K562 (cell line): ENCODE measurements around the gene OVCA2. TPM values are rescaled to one million over a fixed set of nuclear protein-coding genes. Genes with fewer than 3 reads are reported as not detected.

Source experiments
- ATAC-seq: fragments of 200-7000 bp; cut with Tn5 transposase; 3 replicates; pipeline ENCODE4 v1.9.1; 2020; ENCODE audit warnings: moderate library complexity
- BruUV-seq: library from RNA; stranded (reverse); fragments of 400-500 nt; replicated peaks from 2 replicates; lab custom pipeline; 2021; lab: Mats Ljungman, UMichigan
- CTCF ChIA-PET: fragments of 300-600 bp; formaldehyde crosslinking; extraction: SDS; loops from one replicate; lab custom pipeline; 2021; ENCODE audit warnings: low intra/inter-chr PET ratio; lab: Yijun Ruan, JAX
- POLR2A ChIA-PET: fragments of 300-600, 350-650 bp; sonication (Branson Sonifier 250); formaldehyde crosslinking; extraction: SDS; loops from one replicate; lab custom pipeline; 2021; ENCODE audit warnings: antibody characterized with exemption, inconsistent platforms; lab: Yijun Ruan, JAX
- DNase-seq, 4 experiments: peaks; one replicate each; pipeline versions ENCODE4 v3.0.0 to v3.0.0-alpha.2; 2011 to 2018; ENCODE audit warnings: low spot score in 3 of 4, mixed read lengths in 3 of 4; ENCODE audit errors: extremely low read depth in 1 of 4
- FAIRE-seq: peaks from 2 replicates; lab custom pipeline; 2011; peaks lifted over from hg19 to GRCh38; lab: Jason Lieb, UNC
- H2AFZ ChIP-seq: 2 replicates; pipeline ENCODE4 v1.6.0; 2011; ENCODE audit warnings: low read depth, low read length, control low read depth, inconsistent platforms
- H3K27ac ChIP-seq: fragments of 200-600 bp; 3 replicates; pipeline ENCODE4 v1.8.0; 2011; ENCODE audit warnings: low read depth, mild to moderate bottlenecking, control low read depth, inconsistent platforms, low read length, moderate library complexity, mixed read lengths; ENCODE audit errors: extremely low read depth
- H3K27me3 ChIP-seq, 2 experiments: fragments of 300-600 bp in 1 of 2; 2 replicates in 1 of 2; 3 replicates in 1 of 2; pipeline versions ENCODE4 v1.6.0 to v1.8.0; 2011; ENCODE audit warnings: inconsistent platforms in 2 of 2, low read length in 2 of 2, mild to moderate bottlenecking in 1 of 2, mixed read lengths in 1 of 2, moderate library complexity in 1 of 2; ENCODE audit not compliant: control insufficient read depth in 2 of 2, insufficient read depth in 2 of 2
- H3K36me3 ChIP-seq: fragments of 300-600 bp; 3 replicates; pipeline ENCODE4 v1.8.0; 2011; ENCODE audit warnings: mild to moderate bottlenecking, low read length, inconsistent platforms; ENCODE audit not compliant: control insufficient read depth, insufficient read depth
- H3K4me1 ChIP-seq, 2 experiments: fragments of 200-600 bp in 1 of 2; replicated peaks in 1 of 2; 2 replicates in 1 of 2; 3 replicates in 1 of 2; pipeline versions ENCODE4 v1.5.1 to v1.8.0; 2011; ENCODE audit warnings: inconsistent platforms in 2 of 2, low read length in 2 of 2, mild to moderate bottlenecking in 1 of 2, mixed read lengths in 1 of 2, moderate library complexity in 1 of 2; ENCODE audit not compliant: control insufficient read depth in 2 of 2, insufficient read depth in 2 of 2
- H3K4me2 ChIP-seq: 2 replicates; pipeline ENCODE4 v1.6.1; 2011; ENCODE audit warnings: low read length, control low read depth, inconsistent platforms, mixed read lengths; ENCODE audit not compliant: insufficient read depth
- H3K4me3 ChIP-seq: fragments of 200-600 bp; sonication (generic), shearing (Covaris generic); 2 replicates; pipeline ENCODE4 v1.5.1; 2016; ENCODE audit warnings: control low read depth, inconsistent platforms
- H3K79me2 ChIP-seq: fragments of 200-600 bp; 3 replicates; pipeline ENCODE4 v1.8.0; 2011; ENCODE audit warnings: low read length, inconsistent platforms; ENCODE audit not compliant: control insufficient read depth, insufficient read depth
- H3K9ac ChIP-seq, 2 experiments: 2 replicates each; pipeline versions ENCODE4 v1.6.0 to v1.6.1; 2011; ENCODE audit warnings: low read depth in 2 of 2, low read length in 2 of 2, control low read depth in 1 of 2, inconsistent platforms in 1 of 2, mild to moderate bottlenecking in 1 of 2, mixed read lengths in 1 of 2; ENCODE audit not compliant: insufficient read depth in 1 of 2
- H3K9me1 ChIP-seq: one replicate; pipeline ENCODE4 v1.6.0; 2011; ENCODE audit warnings: inconsistent platforms, mild to moderate bottlenecking, low read length, moderate library complexity; ENCODE audit not compliant: control insufficient read depth, insufficient read depth
- H3K9me3 ChIP-seq: replicated peaks from 2 replicates; pipeline ENCODE4 v1.5.1; 2011; ENCODE audit warnings: low read depth, low read length, inconsistent platforms; ENCODE audit not compliant: control insufficient read depth, insufficient read depth
- H4K20me1 ChIP-seq: replicated peaks from 2 replicates; pipeline ENCODE4 v1.6.1; 2011; ENCODE audit warnings: low read length, inconsistent platforms, mixed read lengths; ENCODE audit not compliant: control insufficient read depth, insufficient read depth
- ATF1 ChIP-seq, 2 experiments: fragments of 450-650 bp in 1 of 2; IDR thresholded peaks; 2 replicates each; pipeline ENCODE4 v1.6.1; 2016; ENCODE audit warnings: missing compliant biosample characterization in 1 of 2, missing genetic modification characterization in 1 of 2
- ERF ChIP-seq: fragments of 450-650 bp; formaldehyde crosslinking; IDR thresholded peaks from 2 replicates; pipeline ENCODE4 v1.4.0; 2020; ENCODE audit warnings: mild to moderate bottlenecking, mixed read lengths
- ETS2 ChIP-seq: IDR thresholded peaks from 2 replicates; pipeline ENCODE4 v1.6.1; 2016; ENCODE audit warnings: borderline replicate concordance, missing genetic modification characterization, mild to moderate bottlenecking, moderate library complexity, missing compliant biosample characterization; ENCODE audit not compliant: poor library complexity, severe bottlenecking
- GABPB1 ChIP-seq: sonication (generic); formaldehyde crosslinking; IDR thresholded peaks from 2 replicates; pipeline ENCODE4 v1.8.0; 2022; ENCODE audit warnings: mild to moderate bottlenecking, missing genetic modification reagents
- HDAC3 ChIP-seq: fragments of 450-650 bp; IDR thresholded peaks from 2 replicates; pipeline ENCODE4 v1.6.1; 2018; ENCODE audit warnings: borderline replicate concordance, mild to moderate bottlenecking, moderate library complexity; ENCODE audit not compliant: partially characterized antibody
- HMG20B ChIP-seq: fragments of 250-450 bp; sonication (Bioruptor Pico); IDR thresholded peaks from 2 replicates; pipeline ENCODE4 v1.5.0; 2021; ENCODE audit warnings: mild to moderate bottlenecking
- NFXL1 ChIP-seq: fragments of 450-650 bp; formaldehyde crosslinking; IDR thresholded peaks from 2 replicates; pipeline ENCODE4 v1.4.0; 2021; ENCODE audit warnings: mild to moderate bottlenecking
- NKRF ChIP-seq: fragments of 450-650 bp; IDR thresholded peaks from 2 replicates; pipeline ENCODE4 v1.6.1; 2016; ENCODE audit warnings: borderline replicate concordance
- POLR2G ChIP-seq: fragments of 200-400 bp; formaldehyde crosslinking; IDR thresholded peaks from 2 replicates; pipeline ENCODE4 v1.6.1; 2017; ENCODE audit warnings: low read depth, mild to moderate bottlenecking, antibody characterized with exemption, low read length, moderate library complexity
- SMARCA4 ChIP-seq: fragments of 450-650 bp; IDR thresholded peaks from 2 replicates; pipeline ENCODE4 v1.6.1; 2016
- SP2 ChIP-seq: IDR thresholded peaks from 2 replicates; pipeline ENCODE4 v1.6.1; 2011; ENCODE audit warnings: mild to moderate bottlenecking, low read depth, low read length, moderate library complexity; ENCODE audit not compliant: poor library complexity, severe bottlenecking; ENCODE audit errors: extremely low read depth
- TAF7 ChIP-seq: fragments of 450-650 bp; IDR thresholded peaks from 2 replicates; pipeline ENCODE4 v1.6.1; 2016; ENCODE audit warnings: missing genetic modification characterization, missing compliant biosample characterization
- TARDBP ChIP-seq: fragments of 450-650 bp; IDR thresholded peaks from 2 replicates; pipeline ENCODE4 v1.6.1; 2016
- ZNF232 ChIP-seq: sonication (generic); formaldehyde crosslinking; IDR thresholded peaks from 2 replicates; pipeline ENCODE4 v1.8.0; 2022; ENCODE audit warnings: mild to moderate bottlenecking, missing genetic modification reagents
- ZNF239 ChIP-seq: fragments of 250-450 bp; sonication (Bioruptor Pico); IDR thresholded peaks from 2 replicates; pipeline ENCODE4 v1.4.0; 2020; ENCODE audit warnings: mild to moderate bottlenecking
- ZNF445 ChIP-seq: fragments of 250-450 bp; sonication (Bioruptor Pico); IDR thresholded peaks from 2 replicates; pipeline ENCODE4 v1.4.0; 2020; ENCODE audit warnings: low read depth, mild to moderate bottlenecking, moderate library complexity
- ZNF561 ChIP-seq: fragments of 450-650 bp; formaldehyde crosslinking; conservative IDR thresholded peaks from 2 replicates; pipeline ENCODE4 v1.4.0; 2020; ENCODE audit warnings: mild to moderate bottlenecking, moderate library complexity
- ZZZ3 ChIP-seq: fragments of 450-650 bp; IDR thresholded peaks from 2 replicates; pipeline ENCODE4 v1.6.1; 2016; ENCODE audit warnings: antibody characterized with exemption, mild to moderate bottlenecking, moderate library complexity
- WGBS: fragments of 100-300 bp; shearing (Covaris generic); methylation state at CpG from one replicate; pipeline ENCODE4 v1.1.6; 2016; ENCODE audit warnings: low coverage, mixed read lengths; ENCODE audit not compliant: insufficient coverage; ENCODE audit errors: missing lambda C conversion rate; 5-methylcytosine and 5-hydroxymethylcytosine counted together
- in situ Hi-C: fragments of 300-500 bp; cut with MboI; formaldehyde crosslinking; loops from 4 replicates; pipeline ENCODE4 v1.15.0; 2018; ENCODE audit warnings: inconsistent platforms, mixed read lengths
- intact Hi-C: fragments of 100-400 bp; cut with micrococcal nuclease; formaldehyde crosslinking; loops from 2 replicates; pipeline ENCODE4 v1.14.2; 2022
- polyA plus RNA-seq, 8 experiments: library from polyadenylated mRNA; depleted of rRNA in 4 of 8; stranded (reverse) in 5 of 8; unstranded in 3 of 8; fragments of >200 nt; fragmentation: Nextera tagmentation in 2 of 8; fragmentation: Illumina TruSeq in 1 of 8; extraction: Ambion mirVana in 2 of 8; extraction: Trizol in 1 of 8; gene quantifications; 2 replicates each; pipeline versions ENCODE4 v1.2.1 to v1.2.3, GENCODE V29; 2011 to 2014; ENCODE audit warnings: inconsistent platforms in 1 of 8, missing spikeins in 1 of 8
- total RNA-seq, 7 experiments: library from RNA; depleted of rRNA in 6 of 7; stranded (reverse); fragments of >200 nt in 6 of 7; fragmentation: Illumina TruSeq in 2 of 7; extraction: Trizol in 2 of 7; gene quantifications; 2 replicates each; pipeline versions ENCODE4 v1.2.1 to v1.2.3, GENCODE V29; 2011 to 2021; ENCODE audit warnings: low replicate concordance in 1 of 7

Gene OVCA2
- total and polyA plus RNA-seq, 9 of the 15 experiments (the other 6 are each of a cell fraction or from before 2014, with no cell fraction given), result 3.0 to 23.7 (median 14.1) TPM

- peak in 1 of 4 experiments; percentile 22 for DNase-seq
- Histone ChIP-seq H4K20me1 (no peaks in the 10 kb centered on the region), H3K4me3 (peak overlapping the region; percentile 59), H3K9me1 (no peaks in the 10 kb centered on the region), H3K79me2 (no peaks in the 10 kb centered on the region)
- FAIRE-seq, result no peak
- 11% methylated on average over 9 of the region's 9 CpGs for WGBS
- TF ChIP-seq ZZZ3 (no peak), ERF (CRISPR knock-in tag) (no peak), TAF7 (tag) (no peak), TARDBP (no peak), ZNF239 (no peak), ZNF561 (no peak), HDAC3 (no peak), SP2 (no peak), GABPB1 (CRISPR knock-in tag) (no peak), ATF1 (CRISPR knock-in tag; IDR thresholded peaks at IDR 0.05) (no peak), ATF1 (tag; IDR thresholded peaks at IDR 0.05) (no peak), NFXL1 (CRISPR knock-in tag) (no peak), POLR2G (no peak), HMG20B (CRISPR knock-in tag) (no peak), SMARCA4 (no peak), NKRF (no peak), ETS2 (tag) (no peak), ZNF232 (CRISPR knock-in tag) (no peak), ZNF445 (CRISPR knock-in tag) (no peak)
- TF ChIP-seq, all 486 proteins: peak for 0
- in situ Hi-C loops (no loop called here), intact Hi-C loops (loop anchor here (5.0 kb wide), 1 partner anchor 142 kb away; no protein-coding TSS in a partner anchor)
- Histone ChIP-seq H3K27ac (no peak overlapping the region), H3K9ac (peak overlapping the region in 1 of 2 experiments; percentile 89; a peak in 1 of 4 replicates), H2AFZ (no peak overlapping the region), H3K27me3 (no peaks in the 10 kb centered on the region), H3K4me2 (no peak overlapping the region), H3K9me3 (no peaks in the 10 kb centered on the region), H3K36me3 (peaks cover 3% of the 10 kb centered on the region; the same call in 1 of the 3 replicates), H3K4me1 (peaks cover 8 to 27% of the 10 kb centered on the region in 2 experiments; a peak in 4 of 5 replicates)
- ATAC-seq, result no peak
- ChIA-PET POLR2A (interaction anchor here (0.7 kb wide), 1 partner anchor 143 kb away, joined by 3 read pairs; no protein-coding TSS in a partner anchor), CTCF (no interaction called here)
- no TSS peak for BruUV-seq
Observed at GRCh38 chr17:2048805-2049204, 7.0 kb downstream of the OVCA2 start.
